Measurements from ENCODE around the gene P2RY2.

- TF ChIP-seq, protein P1, sequence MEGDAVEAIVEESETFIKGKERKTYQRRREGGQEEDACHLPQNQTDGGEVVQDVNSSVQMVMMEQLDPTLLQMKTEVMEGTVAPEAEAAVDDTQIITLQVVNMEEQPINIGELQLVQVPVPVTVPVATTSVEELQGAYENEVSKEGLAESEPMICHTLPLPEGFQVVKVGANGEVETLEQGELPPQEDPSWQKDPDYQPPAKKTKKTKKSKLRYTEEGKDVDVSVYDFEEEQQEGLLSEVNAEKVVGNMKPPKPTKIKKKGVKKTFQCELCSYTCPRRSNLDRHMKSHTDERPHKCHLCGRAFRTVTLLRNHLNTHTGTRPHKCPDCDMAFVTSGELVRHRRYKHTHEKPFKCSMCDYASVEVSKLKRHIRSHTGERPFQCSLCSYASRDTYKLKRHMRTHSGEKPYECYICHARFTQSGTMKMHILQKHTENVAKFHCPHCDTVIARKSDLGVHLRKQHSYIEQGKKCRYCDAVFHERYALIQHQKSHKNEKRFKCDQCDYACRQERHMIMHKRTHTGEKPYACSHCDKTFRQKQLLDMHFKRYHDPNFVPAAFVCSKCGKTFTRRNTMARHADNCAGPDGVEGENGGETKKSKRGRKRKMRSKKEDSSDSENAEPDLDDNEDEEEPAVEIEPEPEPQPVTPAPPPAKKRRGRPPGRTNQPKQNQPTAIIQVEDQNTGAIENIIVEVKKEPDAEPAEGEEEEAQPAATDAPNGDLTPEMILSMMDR (conservative IDR thresholded peaks at IDR 0.05), result no peak
- no peak for TF ChIP-seq EZH2 (IDR thresholded peaks at IDR 0.05; ENCODE audit: low read depth)
Observed at GRCh38 chr11:73262851-73263495, 44.9 kb downstream of the P2RY2 start.

Data from PC-9 (cell line).